Mesenchymal stem cell (in vitro differentiated cells and primary cell): ENCODE results near the gene WWOX.

Experiments used
- DNase-seq: peaks from one replicate; pipeline ENCODE4 v3.0.0-alpha.2; 2013
- H2AFZ ChIP-seq: one replicate; pipeline ENCODE4 v1.6.1; 2013; ENCODE audit warnings: low read depth, mild to moderate bottlenecking, control low read depth, inconsistent platforms, low read length, moderate library complexity
- H2AK5ac ChIP-seq: 2 replicates; pipeline ENCODE4 v1.6.1; 2013; ENCODE audit warnings: low read length, moderate library complexity, mild to moderate bottlenecking, inconsistent platforms; ENCODE audit not compliant: severe bottlenecking
- H2BK120ac ChIP-seq: one replicate; pipeline ENCODE4 v1.6.1; 2013; ENCODE audit warnings: low read depth, mild to moderate bottlenecking, inconsistent platforms, low read length, moderate library complexity
- H2BK12ac ChIP-seq, 2 experiments: one replicate each; pipeline ENCODE4 v1.6.1; 2013; ENCODE audit warnings: inconsistent platforms in 2 of 2, low read length in 2 of 2, mild to moderate bottlenecking in 2 of 2, moderate library complexity in 2 of 2, control low read depth in 1 of 2
- H2BK15ac ChIP-seq: one replicate; pipeline ENCODE4 v1.6.1; 2013; ENCODE audit warnings: mild to moderate bottlenecking, low read depth, inconsistent platforms; ENCODE audit not compliant: poor library complexity, severe bottlenecking
- H2BK5ac ChIP-seq: 2 replicates; pipeline ENCODE4 v1.6.1; 2013; ENCODE audit warnings: low read depth, mild to moderate bottlenecking, low read length, control low read depth, inconsistent platforms; ENCODE audit not compliant: poor library complexity, severe bottlenecking
- H3K14ac ChIP-seq, 2 experiments: one replicate each; pipeline ENCODE4 v1.6.1; 2013; ENCODE audit warnings: inconsistent platforms in 2 of 2, low read length in 2 of 2, control low read depth in 1 of 2, mild to moderate bottlenecking in 1 of 2, moderate library complexity in 1 of 2
- H3K18ac ChIP-seq, 2 experiments: one replicate each; pipeline ENCODE4 v1.6.1; 2013; ENCODE audit warnings: inconsistent platforms in 2 of 2, low read length in 2 of 2, control low read depth in 1 of 2, low read depth in 1 of 2, mild to moderate bottlenecking in 1 of 2
- H3K23ac ChIP-seq, 2 experiments: one replicate each; pipeline ENCODE4 v1.6.1; 2013; ENCODE audit warnings: inconsistent platforms in 2 of 2, low read length in 2 of 2, mild to moderate bottlenecking in 2 of 2, moderate library complexity in 2 of 2, control low read depth in 1 of 2
- H3K27ac ChIP-seq: 2 replicates; pipeline ENCODE4 v1.5.1; 2013; ENCODE audit warnings: mild to moderate bottlenecking, moderate library complexity, low read length, control low read depth, inconsistent platforms; ENCODE audit not compliant: poor library complexity, severe bottlenecking
- H3K27me3 ChIP-seq, 2 experiments: 2 replicates each; pipeline versions ENCODE4 v1.6.1 to v1.7.0; 2013; ENCODE audit warnings: low read length in 2 of 2, mild to moderate bottlenecking in 2 of 2, moderate library complexity in 2 of 2, control low read depth in 1 of 2, inconsistent platforms in 1 of 2; ENCODE audit not compliant: control insufficient read depth in 1 of 2, insufficient read depth in 1 of 2
- H3K36me3 ChIP-seq, 2 experiments: 2 replicates each; pipeline versions ENCODE4 v1.6.1 to v1.7.0; 2013; ENCODE audit warnings: low read length in 2 of 2, control low read depth in 1 of 2, inconsistent platforms in 1 of 2, low read depth in 1 of 2, mild to moderate bottlenecking in 1 of 2; ENCODE audit not compliant: insufficient read depth in 2 of 2, control insufficient read depth in 1 of 2
- H3K4ac ChIP-seq, 2 experiments: one replicate each; pipeline ENCODE4 v1.6.1; 2013; ENCODE audit warnings: inconsistent platforms in 2 of 2, low read length in 2 of 2, mild to moderate bottlenecking in 2 of 2, moderate library complexity in 2 of 2, control low read depth in 1 of 2, low read depth in 1 of 2
- H3K4me1 ChIP-seq: 2 replicates; pipeline ENCODE4 v1.6.1; 2013; ENCODE audit warnings: low read depth, low read length, control low read depth; ENCODE audit not compliant: control insufficient read depth, insufficient read depth
- H3K4me2 ChIP-seq: 2 replicates; pipeline ENCODE4 v1.6.1; 2013; ENCODE audit warnings: low read length, mild to moderate bottlenecking, inconsistent platforms; ENCODE audit not compliant: poor library complexity, severe bottlenecking
- H3K4me3 ChIP-seq, 2 experiments: 2 replicates each; pipeline versions ENCODE4 v1.5.1 to v1.7.0; 2013; ENCODE audit warnings: low read length in 2 of 2, mild to moderate bottlenecking in 2 of 2, control low read depth in 1 of 2, low read depth in 1 of 2; ENCODE audit not compliant: insufficient read depth in 1 of 2
- H3K79me1 ChIP-seq: replicated peaks from 2 replicates; pipeline ENCODE4 v1.6.1; 2013; ENCODE audit warnings: mild to moderate bottlenecking, control low read depth, low read length, inconsistent platforms; ENCODE audit not compliant: poor library complexity, severe bottlenecking
- H3K9ac ChIP-seq: 2 replicates; pipeline ENCODE4 v1.7.0; 2013; ENCODE audit warnings: mild to moderate bottlenecking, low read length, moderate library complexity
- H3K9me3 ChIP-seq: 2 replicates; pipeline ENCODE4 v1.7.0; 2013; ENCODE audit warnings: mild to moderate bottlenecking, low read length; ENCODE audit not compliant: control insufficient read depth
- H4K8ac ChIP-seq: one replicate; pipeline ENCODE4 v1.6.1; 2013; ENCODE audit warnings: inconsistent platforms, mild to moderate bottlenecking, low read length, moderate library complexity
- H4K91ac ChIP-seq: one replicate; pipeline ENCODE4 v1.6.1; 2013; ENCODE audit warnings: mild to moderate bottlenecking, low read length, inconsistent platforms
- WGBS: methylation state at CpG from one replicate; pipeline ENCODE4 v1.1.7; 2013; ENCODE audit warnings: mixed read lengths; 5-methylcytosine and 5-hydroxymethylcytosine counted together

WWOX gene

GRCh38 chr16:78244131-78244895 lies 144.9 kb downstream of the WWOX start:
- DNase-seq = no peak
- H3K36me3 ChIP-seq = no peaks in the 10 kb centered on the region
- H3K27ac ChIP-seq = peak overlapping the region; percentile 73
- no peak overlapping the region for H2BK5ac ChIP-seq
- H3K23ac ChIP-seq = no peak overlapping the region
- 69% methylated on average over 9 of the region's 9 CpGs for WGBS
- H2BK120ac ChIP-seq = no peak overlapping the region
- no peak overlapping the region for H2AFZ ChIP-seq
- H3K4me3 ChIP-seq = no peak overlapping the region
- H3K18ac ChIP-seq = no peak overlapping the region
- no peaks in the 10 kb centered on the region for H3K27me3 ChIP-seq
- H3K4me2 ChIP-seq = no peak overlapping the region
- H4K8ac ChIP-seq = no peak overlapping the region
- H3K14ac ChIP-seq = no peak overlapping the region
- no peaks in the 10 kb centered on the region for H3K9me3 ChIP-seq
- H3K4me1 ChIP-seq = peaks cover 25% of the 10 kb centered on the region
- no peak overlapping the region for H2BK12ac ChIP-seq
- peaks cover 4% of the 10 kb centered on the region for H3K79me1 ChIP-seq
- H3K4ac ChIP-seq = no peak overlapping the region
- H3K9ac ChIP-seq = no peak overlapping the region
- peak overlapping the region; percentile 49 for H2BK15ac ChIP-seq
- peak overlapping the region; percentile 90 for H2AK5ac ChIP-seq
- no peak overlapping the region for H4K91ac ChIP-seq

GRCh38 chr16:78246559-78246958 lies 147.1 kb downstream of the WWOX start:
- Histone ChIP-seq H3K9ac (no peak overlapping the region), H4K8ac (no peak overlapping the region), H2BK15ac (no peak overlapping the region), H2BK120ac (no peak overlapping the region), H3K9me3 (no peaks in the 10 kb centered on the region), H3K4me1 (peaks cover 15% of the 10 kb centered on the region), H3K18ac (no peak overlapping the region), H4K91ac (no peak overlapping the region), H3K4me2 (no peak overlapping the region), H2BK5ac (peak overlapping the region; percentile 35), H2AK5ac (peak overlapping the region; percentile 57), H3K79me1 (peaks cover 7% of the 10 kb centered on the region), H3K36me3 (no peaks in the 10 kb centered on the region), H3K27me3 (no peaks in the 10 kb centered on the region), H3K14ac (no peak overlapping the region), H2BK12ac (no peak overlapping the region), H3K4ac (no peak overlapping the region), H3K4me3 (no peak overlapping the region), H3K27ac (no peak overlapping the region), H2AFZ (no peak overlapping the region), H3K23ac (no peak overlapping the region)
- no peak for DNase-seq
- WGBS = 81% methylated on average over 9 of the region's 9 CpGs

- H4K91ac ChIP-seq = no peak overlapping the region
- H2AFZ ChIP-seq = no peak overlapping the region
- no peaks in the 10 kb centered on the region for H3K27me3 ChIP-seq
- DNase-seq = peak; percentile 22
- H3K79me1 ChIP-seq = peaks cover 7% of the 10 kb centered on the region
- no peak overlapping the region for H2BK15ac ChIP-seq
- no peak overlapping the region for H2BK12ac ChIP-seq
- H3K4me3 ChIP-seq = no peak overlapping the region
- no peaks in the 10 kb centered on the region for H3K36me3 ChIP-seq
- no peak overlapping the region for H3K14ac ChIP-seq
- no peak overlapping the region for H2BK5ac ChIP-seq
- no peak overlapping the region for H3K23ac ChIP-seq
- no peak overlapping the region for H3K9ac ChIP-seq
- no peak overlapping the region for H4K8ac ChIP-seq
- no peak overlapping the region for H3K27ac ChIP-seq
- H2AK5ac ChIP-seq = no peak overlapping the region
- peaks cover 7% of the 10 kb centered on the region for H3K4me1 ChIP-seq
- H3K18ac ChIP-seq = no peak overlapping the region
- no peaks in the 10 kb centered on the region for H3K9me3 ChIP-seq
- H3K4me2 ChIP-seq = no peak overlapping the region
- H2BK120ac ChIP-seq = no peak overlapping the region
- WGBS = 68% methylated on average over 13 of the region's 13 CpGs
- H3K4ac ChIP-seq = no peak overlapping the region
Measured at GRCh38 chr16:78249056-78249455, 149.6 kb downstream of the WWOX start.

- Histone ChIP-seq H3K79me1 (peaks cover 7% of the 10 kb centered on the region), H3K4me3 (no peak overlapping the region), H2BK12ac (no peak overlapping the region), H2AK5ac (peak overlapping the region; percentile 3), H2BK120ac (no peak overlapping the region), H3K4me1 (peaks cover 9% of the 10 kb centered on the region), H2BK5ac (no peak overlapping the region), H3K9me3 (no peaks in the 10 kb centered on the region), H3K27me3 (no peaks in the 10 kb centered on the region), H3K23ac (no peak overlapping the region), H3K4ac (no peak overlapping the region), H3K27ac (no peak overlapping the region), H2AFZ (no peak overlapping the region), H4K91ac (no peak overlapping the region), H3K14ac (no peak overlapping the region), H3K36me3 (no peaks in the 10 kb centered on the region), H2BK15ac (no peak overlapping the region), H4K8ac (no peak overlapping the region), H3K9ac (no peak overlapping the region), H3K18ac (no peak overlapping the region), H3K4me2 (no peak overlapping the region)
- no peak for DNase-seq
- WGBS = 92% methylated on average over 3 of the region's 3 CpGs
Measured at GRCh38 chr16:78249832-78250231, 150.4 kb downstream of the WWOX start.
